AG04449 (cell line): ENCODE data around the gene LPCAT1.

Source experiments
- CTCF ChIA-PET: fragments of 350-600 bp; formaldehyde crosslinking; extraction: SDS; loops from one replicate; lab custom pipeline; 2021; ENCODE audit warnings: antibody characterized with exemption; lab: Yijun Ruan, JAX
- POLR2A ChIA-PET: fragments of 400-600, 350-600 bp; formaldehyde crosslinking; extraction: SDS; loops from one replicate; lab custom pipeline; 2020; ENCODE audit warnings: antibody characterized with exemption, inconsistent platforms; lab: Yijun Ruan, JAX
- DNase-seq: peaks from one replicate; pipeline ENCODE4 v3.0.0-alpha.2; 2010; ENCODE audit warnings: low read depth, low spot score
- H3K4me3 ChIP-seq: 2 replicates; pipeline ENCODE4 v1.5.1; 2011; ENCODE audit warnings: low read depth, mild to moderate bottlenecking, control low read depth, low read length
- CTCF ChIP-seq: IDR thresholded peaks from one replicate; pipeline ENCODE4 v1.5.1; 2011; ENCODE audit warnings: mild to moderate bottlenecking, moderate library complexity, low read length, control low read depth, inconsistent platforms; ENCODE audit not compliant: insufficient read depth; ENCODE audit errors: missing control alignments

LPCAT1 gene

GRCh38 chr5:1415626-1416360 lies 108.0 kb downstream of the LPCAT1 start:
- H3K4me3 ChIP-seq: no peak overlapping the region
- ChIA-PET CTCF (no interaction called here), POLR2A (no interaction called here)

GRCh38 chr5:1415059-1415425 lies 108.7 kb downstream of the LPCAT1 start:
- CTCF ChIA-PET: no interaction called here
- no peak for DNase-seq
- no peak overlapping the region for H3K4me3 ChIP-seq
- TF ChIP-seq CTCF: no peak
- POLR2A ChIA-PET: no interaction called here

More at GRCh38 chr5:1415626-1416360, 108.0 kb downstream of the LPCAT1 start:
- no peak for TF ChIP-seq CTCF
- no peak for DNase-seq

- no peak for DNase-seq
- no peak overlapping the region for H3K4me3 ChIP-seq
- CTCF ChIA-PET: no interaction called here
- POLR2A ChIA-PET: no interaction called here
- no peak for TF ChIP-seq CTCF
Measured at GRCh38 chr5:1414311-1415058, 109.3 kb downstream of the LPCAT1 start.

- TF ChIP-seq CTCF: no peak
- no peak overlapping the region for H3K4me3 ChIP-seq
- ChIA-PET POLR2A (no interaction called here), CTCF (no interaction called here)
- DNase-seq: no peak
Measured at GRCh38 chr5:1413611-1414241, 110.0 kb downstream of the LPCAT1 start.

- CTCF ChIA-PET: no interaction called here
- no peak for DNase-seq
- no peak for TF ChIP-seq CTCF
- no peak overlapping the region for H3K4me3 ChIP-seq
- POLR2A ChIA-PET: no interaction called here
Measured at GRCh38 chr5:1413211-1413610, 110.5 kb downstream of the LPCAT1 start.

- ChIA-PET CTCF (no interaction called here), POLR2A (no interaction called here)
- TF ChIP-seq CTCF: no peak
- no peak overlapping the region for H3K4me3 ChIP-seq
- no peak for DNase-seq
Measured at GRCh38 chr5:1412621-1413020, 111.1 kb downstream of the LPCAT1 start.
